ENCODE measurements around the gene LGALS14. TPM values are rescaled to one million over a fixed set of nuclear protein-coding genes. Genes with fewer than 3 reads are reported as not detected.

The LGALS14 gene
- total RNA-seq, 2 experiments from 2014 or later, result 0.90 TPM; not detected in 1

- ChIA-PET POLR2A (no interaction called here), CTCF (no interaction called here)
- peak within 1 kb of the TSS; percentile 55 for H3K27ac Mint-ChIP-seq
- DNase-seq, result no peak
- H3K9me3 Mint-ChIP-seq, result no peaks in the 10 kb centered on the region
- no peak within 1 kb of the TSS for H3K4me3 Mint-ChIP-seq
- H3K36me3 Mint-ChIP-seq (ENCODE audit: low read depth), result no peaks in the 10 kb centered on the region
- H3K4me1 Mint-ChIP-seq, result peaks cover 50% of the 10 kb centered on the region
- peaks cover under 1% of the 10 kb centered on the region for H3K27me3 Mint-ChIP-seq
Observed at GRCh38 chr19:39737891-39738290, 33.6 kb downstream of the LGALS14 start, which contains the start of gene CLC. Gene CLC (minus strand): TSS chr19:39738029. CDS start chr19:39737952, 77 bp downstream.

GRCh38 chr19:39738814-39739213 lies 34.5 kb downstream of the LGALS14 start:
- Mint-ChIP-seq H3K9me3 (no peaks in the 10 kb centered on the region), H3K27me3 (peaks cover 8% of the 10 kb centered on the region), H3K4me1 (peaks cover 50% of the 10 kb centered on the region), H3K27ac (no peak overlapping the region), H3K4me3 (no peak overlapping the region), H3K36me3 (ENCODE audit: low read depth) (peaks cover 2% of the 10 kb centered on the region)
- CTCF ChIA-PET, result no interaction called here
- POLR2A ChIA-PET, result no interaction called here
- no peak for DNase-seq

- H3K4me3 Mint-ChIP-seq, result peak overlapping the region; percentile 60
- H3K36me3 Mint-ChIP-seq (ENCODE audit: low read depth), result peaks cover 2% of the 10 kb centered on the region
- H3K4me1 Mint-ChIP-seq, result peaks cover 50% of the 10 kb centered on the region
- DNase-seq, result no peak
- H3K27me3 Mint-ChIP-seq, result peaks cover 10% of the 10 kb centered on the region
- no peaks in the 10 kb centered on the region for H3K9me3 Mint-ChIP-seq
- peak overlapping the region; percentile 61 for H3K27ac Mint-ChIP-seq
- ChIA-PET CTCF (interaction anchor here (0.6 to 1.3 kb wide), 2 partner anchors 52 to 810 kb away, joined by 3 read pairs; partner anchors contain the start of genes MRPS12 and SARS2), POLR2A (interaction anchor here (0.9 kb wide), 1 partner anchor 62 kb away, joined by 3 read pairs; no protein-coding TSS in a partner anchor)
Observed at GRCh38 chr19:39740395-39740794, 36.1 kb downstream of the LGALS14 start.

GRCh38 chr19:39745643-39746042 lies 41.4 kb downstream of the LGALS14 start:
- Mint-ChIP-seq H3K4me1 (peaks cover 6% of the 10 kb centered on the region), H3K27me3 (peaks cover 20% of the 10 kb centered on the region), H3K36me3 (ENCODE audit: low read depth) (peaks cover 2% of the 10 kb centered on the region), H3K9me3 (no peaks in the 10 kb centered on the region), H3K27ac (no peak overlapping the region), H3K4me3 (no peak overlapping the region)
- ChIA-PET CTCF (interaction anchor here (1.0 kb wide), 1 partner anchor 19 kb away, joined by 4 read pairs; no protein-coding TSS in a partner anchor), POLR2A (no interaction called here)
- no peak for DNase-seq

GRCh38 chr19:39746836-39747529 lies 42.7 kb downstream of the LGALS14 start:
- Mint-ChIP-seq H3K4me3 (no peak overlapping the region), H3K27ac (no peak overlapping the region), H3K27me3 (peaks cover 20% of the 10 kb centered on the region), H3K4me1 (no peaks in the 10 kb centered on the region), H3K36me3 (ENCODE audit: low read depth) (peaks cover 2% of the 10 kb centered on the region), H3K9me3 (no peaks in the 10 kb centered on the region)
- POLR2A ChIA-PET, result no interaction called here
- CTCF ChIA-PET, result no interaction called here
- no peak for DNase-seq

- Mint-ChIP-seq H3K27me3 (peaks cover 17% of the 10 kb centered on the region), H3K4me1 (no peaks in the 10 kb centered on the region)
- CTCF ChIA-PET, result no interaction called here
Observed at GRCh38 chr19:39749981-39750380, 45.7 kb downstream of the LGALS14 start.

GRCh38 chr19:39752390-39752789 lies 48.1 kb downstream of the LGALS14 start:
- H3K27me3 Mint-ChIP-seq, result peaks cover 17% of the 10 kb centered on the region
- ChIA-PET POLR2A (no interaction called here), CTCF (no interaction called here)
- H3K9me3 Mint-ChIP-seq, result no peaks in the 10 kb centered on the region
- no peak for DNase-seq
- H3K27ac Mint-ChIP-seq, result no peak overlapping the region
- no peaks in the 10 kb centered on the region for H3K4me1 Mint-ChIP-seq
- H3K36me3 Mint-ChIP-seq (ENCODE audit: low read depth), result no peaks in the 10 kb centered on the region
- H3K4me3 Mint-ChIP-seq, result no peak overlapping the region

More at GRCh38 chr19:39749981-39750380, 45.7 kb downstream of the LGALS14 start:
- Mint-ChIP-seq H3K9me3 (no peaks in the 10 kb centered on the region), H3K27ac (no peak overlapping the region), H3K36me3 (ENCODE audit: low read depth) (no peaks in the 10 kb centered on the region), H3K4me3 (no peak overlapping the region)
- DNase-seq, result no peak
- POLR2A ChIA-PET, result no interaction called here

GRCh38 chr19:39752795-39753194 lies 48.5 kb downstream of the LGALS14 start:
- H3K9me3 Mint-ChIP-seq, result no peaks in the 10 kb centered on the region
- no peak overlapping the region for H3K27ac Mint-ChIP-seq
- CTCF ChIA-PET, result no interaction called here
- POLR2A ChIA-PET, result no interaction called here
- DNase-seq, result no peak
- H3K4me1 Mint-ChIP-seq, result no peaks in the 10 kb centered on the region
- no peak overlapping the region for H3K4me3 Mint-ChIP-seq
- H3K36me3 Mint-ChIP-seq (ENCODE audit: low read depth), result no peaks in the 10 kb centered on the region
- H3K27me3 Mint-ChIP-seq, result peaks cover 17% of the 10 kb centered on the region

- H3K4me3 Mint-ChIP-seq, result no peak overlapping the region
- H3K36me3 Mint-ChIP-seq (ENCODE audit: low read depth), result no peaks in the 10 kb centered on the region
- CTCF ChIA-PET, result interaction anchor here (1.0 to 1.2 kb wide), 2 partner anchors 38 to 89 kb away, joined by 3 read pairs; no protein-coding TSS in a partner anchor
- peaks cover 6% of the 10 kb centered on the region for H3K4me1 Mint-ChIP-seq
- DNase-seq, result no peak
- POLR2A ChIA-PET, result no interaction called here
- peaks cover 25% of the 10 kb centered on the region for H3K27me3 Mint-ChIP-seq
- H3K27ac Mint-ChIP-seq, result no peak overlapping the region
- H3K9me3 Mint-ChIP-seq, result no peaks in the 10 kb centered on the region
Observed at GRCh38 chr19:39754544-39754943, 50.3 kb downstream of the LGALS14 start.

GRCh38 chr19:39754971-39755370 lies 50.7 kb downstream of the LGALS14 start:
- Mint-ChIP-seq H3K9me3 (no peaks in the 10 kb centered on the region), H3K4me3 (no peak overlapping the region), H3K36me3 (ENCODE audit: low read depth) (no peaks in the 10 kb centered on the region), H3K4me1 (peaks cover 10% of the 10 kb centered on the region), H3K27ac (no peak overlapping the region), H3K27me3 (peaks cover 25% of the 10 kb centered on the region)
- no peak for DNase-seq
- POLR2A ChIA-PET, result no interaction called here
- CTCF ChIA-PET, result interaction anchor here (1.0 to 1.2 kb wide), 2 partner anchors 37 to 89 kb away, joined by 3 read pairs; no protein-coding TSS in a partner anchor

Other genes starting within 250 kb of the LGALS14 start
- 10 to 100 TPM; 44.0 to 44.8 TPM for gene TIMM50, start 223.6 kb upstream of the LGALS14 start, total RNA-seq
- under 1 TPM; 0.28 to 0.30 TPM for gene DLL3, start 205.5 kb upstream of the LGALS14 start, total RNA-seq
- gene SELENOV, start 189.3 kb upstream of the LGALS14 start, total RNA-seq, result not detected
- 1 to 10 TPM; 4.5 to 4.7 TPM for gene EID2B, start 171.6 kb upstream of the LGALS14 start, total RNA-seq
- gene EID2, start 164.3 kb upstream of the LGALS14 start, total RNA-seq, result 10 to 100 TPM; 14.8 to 15.2 TPM
- not detected for gene LGALS13, start 102.0 kb upstream of the LGALS14 start, total RNA-seq
- not detected for gene LGALS16, start 48.6 kb upstream of the LGALS14 start, total RNA-seq
- 1 to 10 TPM; 1.5 to 1.8 TPM for gene CLC, start 33.5 kb downstream of the LGALS14 start, total RNA-seq
- under 1 TPM in 1 of 2 experiments, not detected in 1; 0.35 TPM for gene LEUTX, start 74.4 kb downstream of the LGALS14 start, total RNA-seq
- gene DYRK1B, start 129.7 kb downstream of the LGALS14 start, total RNA-seq, result 10 to 100 TPM; 13.8 to 14.2 TPM
- gene FBL, start 141.9 kb downstream of the LGALS14 start, total RNA-seq, result 100 to 1,000 TPM; 294 to 302 TPM
- gene FCGBP, start 230.2 kb downstream of the LGALS14 start, total RNA-seq, result 1 to 10 TPM in 1 of 2 experiments, under 1 TPM in 1; 0.65 to 1.4 TPM

All from activated CD4-positive, alpha-beta memory T cell treated with anti-CD3 and anti-CD28 coated beads, Interleukin-2, amount 10 ng/mL, durations not matched to agents 7 days and 5 days (primary cell).